ENCODE measurements around the gene YWHAQ. TPM values are rescaled to one million over a fixed set of nuclear protein-coding genes. Genes with fewer than 3 reads are reported as not detected.
A peak's percentile ranks its signal among the peaks of the same experiment; 100 is the strongest.
"Not testable (repeated sequence)": the region's sequence is repeated elsewhere in the genome, so short reads cannot be mapped to it uniquely, and the experiment has no call there.

YWHAQ gene
- polyA plus RNA-seq, 1 of the 3 experiments (the other 2 are of a cell fraction) = 240 TPM

GRCh38 chr2:9611549-9611912, 19.3 kb downstream of the YWHAQ start:
- CTCF ChIA-PET; H3K4me3 ChIP-seq (ENCODE audit: low read depth in 2 of 2, low read length in 1 of 2); H3K4me2 ChIP-seq; H3K9me2 ChIP-seq; H3K9ac ChIP-seq; DNase-seq; H2AFZ ChIP-seq (ENCODE audit: low read depth); H3K27me3 ChIP-seq (ENCODE audit: insufficient read depth); H3K9me3 ChIP-seq: not testable (repeated sequence)
- Histone ChIP-seq H3K4me1 (ENCODE audit: control insufficient read depth in 1 of 2, insufficient read depth in 2 of 2, low read depth in 1 of 2, low read length in 1 of 2) (peaks cover 4 to 40% of the 10 kb centered on the region in 2 experiments), H3K27ac (ENCODE audit: low read depth in 2 of 2, low read length in 1 of 2) (peak overlapping the region in 1 of 2 experiments; percentile 83; a peak in 1 of 4 replicates), H3K79me2 (ENCODE audit: insufficient read depth) (peaks cover 100% of the 10 kb centered on the region), H3F3A (replicated peaks; ENCODE audit: insufficient read depth) (peaks cover 58% of the 10 kb centered on the region), H4K20me1 (ENCODE audit: insufficient read depth) (peaks cover 100% of the 10 kb centered on the region), H3K36me3 (replicated peaks in 1 of 2; ENCODE audit: control insufficient read depth in 1 of 2, insufficient read depth in 2 of 2, low read length in 1 of 2) (peaks cover 17 to 27% of the 10 kb centered on the region in 2 experiments)
- 98% methylated on average over 8 of the region's 8 CpGs for WGBS (ENCODE audit: low lambda C conversion rate)
- TF ChIP-seq CTCF (IDR thresholded peaks at IDR 0.05) = peak; percentile 46
- POLR2A ChIA-PET = interaction anchor here (1.8 kb wide), 1 partner anchor 19 kb away, joined by 7 read pairs; the partner anchor contains the start of gene YWHAQ

- no peaks in the 10 kb centered on the region for H3K27me3 ChIP-seq (ENCODE audit: insufficient read depth)
- no peak for DNase-seq
- H2AFZ ChIP-seq (ENCODE audit: low read depth) = no peak overlapping the region
- peaks cover 17 to 27% of the 10 kb centered on the region in 2 experiments for H3K36me3 ChIP-seq (replicated peaks in 1 of 2; ENCODE audit: control insufficient read depth in 1 of 2, insufficient read depth in 2 of 2, low read length in 1 of 2)
- no peak overlapping the region for H3K4me3 ChIP-seq (ENCODE audit: low read depth in 2 of 2, low read length in 1 of 2)
- no peak overlapping the region for H3K4me2 ChIP-seq
- H3K4me1 ChIP-seq (ENCODE audit: control insufficient read depth in 1 of 2, insufficient read depth in 2 of 2, low read depth in 1 of 2, low read length in 1 of 2) = peaks cover 4 to 40% of the 10 kb centered on the region in 2 experiments
- 86% methylated on average over 7 of the region's 7 CpGs for whole genome bisulfite sequencing (ENCODE audit: low lambda C conversion rate)
- H3K9me2 ChIP-seq = no peaks in the 10 kb centered on the region
- peaks cover 100% of the 10 kb centered on the region for H3K79me2 ChIP-seq (ENCODE audit: insufficient read depth)
- H3K27ac ChIP-seq (ENCODE audit: low read depth in 2 of 2, low read length in 1 of 2) = peak overlapping the region; percentile 5 to 83; a peak in 3 of 4 replicates
- CTCF ChIA-PET = no interaction called here
- no peaks in the 10 kb centered on the region for H3K9me3 ChIP-seq
- H3F3A ChIP-seq (replicated peaks; ENCODE audit: insufficient read depth) = peaks cover 59% of the 10 kb centered on the region
- POLR2A ChIA-PET = interaction anchor here (1.8 kb wide), 1 partner anchor 19 kb away, joined by 7 read pairs; the partner anchor contains the start of gene YWHAQ
- H3K9ac ChIP-seq = no peak overlapping the region
- H4K20me1 ChIP-seq (ENCODE audit: insufficient read depth) = peaks cover 100% of the 10 kb centered on the region
- no peak for TF ChIP-seq PBX3 (IDR thresholded peaks at IDR 0.05)
- no peak for TF ChIP-seq EZH2phosphoT487 (IDR thresholded peaks at IDR 0.05; ENCODE audit: borderline replicate concordance, low read depth)
- no peak for TF ChIP-seq SMC3 (IDR thresholded peaks at IDR 0.05; ENCODE audit: low read depth, low read length)
- no peak for TF ChIP-seq POLR2AphosphoS5 (IDR thresholded peaks at IDR 0.05; ENCODE audit: low read depth, low read length)
- TF ChIP-seq JUND (IDR thresholded peaks at IDR 0.05) = no peak
- no peak for TF ChIP-seq RCOR1 (IDR thresholded peaks at IDR 0.05; ENCODE audit: low read length)
- TF ChIP-seq TAF1 (IDR thresholded peaks at IDR 0.05; ENCODE audit: borderline replicate concordance, low read depth, low read length) = no peak
- no peak for TF ChIP-seq MEF2A (IDR thresholded peaks at IDR 0.05; ENCODE audit: borderline replicate concordance, low read depth)
- TF ChIP-seq USF2 (IDR thresholded peaks at IDR 0.05; ENCODE audit: borderline replicate concordance, low read depth, low read length) = no peak
- TF ChIP-seq FOXM1 (IDR thresholded peaks at IDR 0.05; ENCODE audit: low read depth) = no peak
- no peak for TF ChIP-seq FOSL2 (IDR thresholded peaks at IDR 0.05; ENCODE audit: borderline replicate concordance, low read depth)
- no peak for TF ChIP-seq TCF12 (IDR thresholded peaks at IDR 0.05)
- no peak for TF ChIP-seq CTCF (IDR thresholded peaks at IDR 0.05)
- no peak for TF ChIP-seq ZBTB33 (IDR thresholded peaks at IDR 0.05; ENCODE audit: borderline replicate concordance, low read depth)
- TF ChIP-seq RXRA (IDR thresholded peaks at IDR 0.05; ENCODE audit: borderline replicate concordance, low read depth) = no peak
- TF ChIP-seq MXI1 (IDR thresholded peaks at IDR 0.05; ENCODE audit: low read depth, low read length) = no peak
- TF ChIP-seq USF1 (IDR thresholded peaks at IDR 0.05; ENCODE audit: borderline replicate concordance, low read depth) = no peak
Observed at GRCh38 chr2:9610781-9611548, 19.8 kb downstream of the YWHAQ start.

Data from SK-N-SH (cell line).